Measurements from ENCODE around the gene EXOSC6.
"Not testable (repeated sequence)": the region's sequence is repeated elsewhere in the genome, so short reads cannot be mapped to it uniquely, and the experiment has no call there.

The EXOSC6 gene

GRCh38 chr16:70254965-70255286 is 3.2 kb upstream of the EXOSC6 start:
- no peak for DNase-seq (ENCODE audit: low spot score)

GRCh38 chr16:70254180-70254964 is 2.6 kb upstream of the EXOSC6 start:
- DNase-seq (ENCODE audit: low spot score): no peak

GRCh38 chr16:70253291-70254106 is 1.8 kb upstream of the EXOSC6 start:
- DNase-seq (ENCODE audit: low spot score): peak; percentile 57

GRCh38 chr16:70252355-70252988 is 732 bp upstream of the EXOSC6 start:
- DNase-seq (ENCODE audit: low spot score): peak; percentile 40

- peak; percentile 76 for DNase-seq (ENCODE audit: low spot score)
Observed at GRCh38 chr16:70250748-70251628, 752 bp downstream of the EXOSC6 start.

- DNase-seq (ENCODE audit: low spot score): not testable (repeated sequence)
Observed at GRCh38 chr16:70249697-70250096, 2.0 kb downstream of the EXOSC6 start.

GRCh38 chr16:70238773-70239172 is 13.0 kb downstream of the EXOSC6 start:
- not testable (repeated sequence) for DNase-seq (ENCODE audit: low spot score)

GRCh38 chr16:70231831-70232230 is 19.9 kb downstream of the EXOSC6 start:
- DNase-seq (ENCODE audit: low spot score): not testable (repeated sequence)

GRCh38 chr16:70226024-70226423 is 25.7 kb downstream of the EXOSC6 start:
- not testable (repeated sequence) for DNase-seq (ENCODE audit: low spot score)

GRCh38 chr16:70225430-70225829 is 26.3 kb downstream of the EXOSC6 start:
- DNase-seq (ENCODE audit: low spot score): not testable (repeated sequence)

GRCh38 chr16:70224645-70225044 is 27.1 kb downstream of the EXOSC6 start:
- DNase-seq (ENCODE audit: low spot score): not testable (repeated sequence)

- DNase-seq (ENCODE audit: low spot score): not testable (repeated sequence)
Observed at GRCh38 chr16:70223971-70224513, 27.7 kb downstream of the EXOSC6 start.

- DNase-seq (ENCODE audit: low spot score): not testable (repeated sequence)
Observed at GRCh38 chr16:70223216-70223615, 28.5 kb downstream of the EXOSC6 start.

- not testable (repeated sequence) for DNase-seq (ENCODE audit: low spot score)
Observed at GRCh38 chr16:70222574-70222973, 29.2 kb downstream of the EXOSC6 start.

- not testable (repeated sequence) for DNase-seq (ENCODE audit: low spot score)
Observed at GRCh38 chr16:70218586-70218985, 33.2 kb downstream of the EXOSC6 start.

GRCh38 chr16:70206382-70206781 is 45.4 kb downstream of the EXOSC6 start:
- DNase-seq (ENCODE audit: low spot score): not testable (repeated sequence)

GRCh38 chr16:70204668-70205405 is 46.9 kb downstream of the EXOSC6 start:
- DNase-seq (ENCODE audit: low spot score): not testable (repeated sequence)

GRCh38 chr16:70204010-70204409 is 47.7 kb downstream of the EXOSC6 start:
- DNase-seq (ENCODE audit: low spot score): not testable (repeated sequence)

- not testable (repeated sequence) for DNase-seq (ENCODE audit: low spot score)
Observed at GRCh38 chr16:70203508-70203907, 48.2 kb downstream of the EXOSC6 start.

- DNase-seq (ENCODE audit: low spot score): not testable (repeated sequence)
Observed at GRCh38 chr16:70200063-70200462, 51.7 kb downstream of the EXOSC6 start.

GRCh38 chr16:70199170-70199569 is 52.6 kb downstream of the EXOSC6 start:
- not testable (repeated sequence) for DNase-seq (ENCODE audit: low spot score)

Data from HuH-7.5 (cell line).